ENCODE data around the gene TRMT1.

TRMT1 gene

GRCh38 chr19:13102666-13103580 is 13.6 kb downstream of the TRMT1 start, which contains the start of gene LYL1:
Gene LYL1, minus strand, starts transcription at chr19:13102858. Its CDS starts 1,687 bp downstream, at chr19:13101171.
- H3K9me3 ChIP-seq (ENCODE audit: control insufficient read depth, low read length): no peaks in the 10 kb centered on the region
- peaks cover 4% of the 10 kb centered on the region for H3K79me1 ChIP-seq (replicated peaks; ENCODE audit: low read length, poor library complexity, severe bottlenecking)
- H3K36me3 ChIP-seq (ENCODE audit: control insufficient read depth in 1 of 2, insufficient read depth in 2 of 2, low read depth in 1 of 2, low read length in 2 of 2): peaks cover 7 to 35% of the 10 kb centered on the region in 2 experiments
- peak within 1 kb of the TSS; percentile 20 for H4K91ac ChIP-seq (ENCODE audit: low read length)
- H3K27me3 ChIP-seq (ENCODE audit: control insufficient read depth in 1 of 2, insufficient read depth in 1 of 2, low read length in 2 of 2): peaks cover 0 to 20% of the 10 kb centered on the region in 2 experiments
- peak within 1 kb of the TSS; percentile 44 for H2AK5ac ChIP-seq (ENCODE audit: low read length, severe bottlenecking)
- no peak within 1 kb of the TSS for H3K27ac ChIP-seq (ENCODE audit: low read length, poor library complexity, severe bottlenecking)
- WGBS: 6% methylated on average over 44 of the region's 47 CpGs
- peak within 1 kb of the TSS; percentile 78 for H4K8ac ChIP-seq (ENCODE audit: low read length)
- no peak for DNase-seq
- peak within 1 kb of the TSS; percentile 79 for H2AFZ ChIP-seq (ENCODE audit: low read depth, low read length)
- peak within 1 kb of the TSS in 1 of 2 experiments; percentile 68 for H3K4ac ChIP-seq (ENCODE audit: low read depth in 1 of 2, low read length in 2 of 2)
- H2BK12ac ChIP-seq (ENCODE audit: low read length in 2 of 2): peak within 1 kb of the TSS in 1 of 2 experiments; percentile 54
- peak within 1 kb of the TSS; percentile 81 to 95 for H3K18ac ChIP-seq (ENCODE audit: low read depth in 1 of 2, low read length in 2 of 2)
- no peak within 1 kb of the TSS for H2BK5ac ChIP-seq (ENCODE audit: low read depth, low read length, poor library complexity, severe bottlenecking)
- H2BK120ac ChIP-seq (ENCODE audit: low read depth, low read length): peak within 1 kb of the TSS; percentile 21
- H3K23ac ChIP-seq (ENCODE audit: low read length in 2 of 2): peak within 1 kb of the TSS in 1 of 2 experiments; percentile 34
- H2BK15ac ChIP-seq (ENCODE audit: low read depth, poor library complexity, severe bottlenecking): peak within 1 kb of the TSS; percentile 26
- peak within 1 kb of the TSS in 1 of 2 experiments; percentile 53 for H3K14ac ChIP-seq (ENCODE audit: low read length in 2 of 2)
- H3K4me3 ChIP-seq (ENCODE audit: insufficient read depth in 1 of 2, low read depth in 1 of 2, low read length in 2 of 2): peak within 1 kb of the TSS; percentile 49 to 57
- H3K4me1 ChIP-seq (ENCODE audit: control insufficient read depth, insufficient read depth, low read depth, low read length): peaks cover 21% of the 10 kb centered on the region
- H3K9ac ChIP-seq (ENCODE audit: low read length): peak within 1 kb of the TSS; percentile 70
- peak within 1 kb of the TSS; percentile 90 for H3K4me2 ChIP-seq (ENCODE audit: low read length, poor library complexity, severe bottlenecking)

- peak; percentile 43 for DNase-seq
- H4K91ac ChIP-seq (ENCODE audit: low read length): peak overlapping the region; percentile 20
- H3K18ac ChIP-seq (ENCODE audit: low read depth in 1 of 2, low read length in 2 of 2): peak overlapping the region; percentile 81 to 95
- H3K4ac ChIP-seq (ENCODE audit: low read depth in 1 of 2, low read length in 2 of 2): peak overlapping the region in 1 of 2 experiments; percentile 68
- no peaks in the 10 kb centered on the region for H3K9me3 ChIP-seq (ENCODE audit: control insufficient read depth, low read length)
- peak overlapping the region; percentile 90 for H3K4me2 ChIP-seq (ENCODE audit: low read length, poor library complexity, severe bottlenecking)
- peak overlapping the region; percentile 7 for H2BK120ac ChIP-seq (ENCODE audit: low read depth, low read length)
- H2AFZ ChIP-seq (ENCODE audit: low read depth, low read length): peak overlapping the region; percentile 79
- peaks cover 2% of the 10 kb centered on the region for H3K79me1 ChIP-seq (replicated peaks; ENCODE audit: low read length, poor library complexity, severe bottlenecking)
- no peak overlapping the region for H2BK15ac ChIP-seq (ENCODE audit: low read depth, poor library complexity, severe bottlenecking)
- H2BK5ac ChIP-seq (ENCODE audit: low read depth, low read length, poor library complexity, severe bottlenecking): no peak overlapping the region
- peak overlapping the region in 1 of 2 experiments; percentile 51 for H2BK12ac ChIP-seq (ENCODE audit: low read length in 2 of 2)
- 17% methylated on average over 7 of the region's 7 CpGs for WGBS
- H3K9ac ChIP-seq (ENCODE audit: low read length): peak overlapping the region; percentile 70
- peak overlapping the region in 1 of 2 experiments; percentile 53 for H3K14ac ChIP-seq (ENCODE audit: low read length in 2 of 2)
- peaks cover 0 to 25% of the 10 kb centered on the region in 2 experiments for H3K27me3 ChIP-seq (ENCODE audit: control insufficient read depth in 1 of 2, insufficient read depth in 1 of 2, low read length in 2 of 2)
- no peak overlapping the region for H3K27ac ChIP-seq (ENCODE audit: low read length, poor library complexity, severe bottlenecking)
- peak overlapping the region; percentile 33 for H4K8ac ChIP-seq (ENCODE audit: low read length)
- peaks cover 3 to 30% of the 10 kb centered on the region in 2 experiments for H3K36me3 ChIP-seq (ENCODE audit: control insufficient read depth in 1 of 2, insufficient read depth in 2 of 2, low read depth in 1 of 2, low read length in 2 of 2)
- H3K4me3 ChIP-seq (ENCODE audit: insufficient read depth in 1 of 2, low read depth in 1 of 2, low read length in 2 of 2): peak overlapping the region; percentile 49 to 57
- H2AK5ac ChIP-seq (ENCODE audit: low read length, severe bottlenecking): peak overlapping the region; percentile 44
- peaks cover 24% of the 10 kb centered on the region for H3K4me1 ChIP-seq (ENCODE audit: control insufficient read depth, insufficient read depth, low read depth, low read length)
- peak overlapping the region in 1 of 2 experiments; percentile 34 for H3K23ac ChIP-seq (ENCODE audit: low read length in 2 of 2)
These were observed 14.2 kb downstream of the TRMT1 start for GRCh38 chr19:13102416-13102665.

GRCh38 chr19:13101590-13102415 is 14.7 kb downstream of the TRMT1 start:
- Histone ChIP-seq H3K9me3 (ENCODE audit: control insufficient read depth, low read length) (no peaks in the 10 kb centered on the region), H3K27ac (ENCODE audit: low read length, poor library complexity, severe bottlenecking) (no peak overlapping the region), H3K4me3 (ENCODE audit: insufficient read depth in 1 of 2, low read depth in 1 of 2, low read length in 2 of 2) (peak overlapping the region; percentile 49 to 57), H2BK15ac (ENCODE audit: low read depth, poor library complexity, severe bottlenecking) (no peak overlapping the region), H2BK120ac (ENCODE audit: low read depth, low read length) (peak overlapping the region; percentile 7), H3K4me2 (ENCODE audit: low read length, poor library complexity, severe bottlenecking) (no peak overlapping the region), H3K36me3 (ENCODE audit: control insufficient read depth in 1 of 2, insufficient read depth in 2 of 2, low read depth in 1 of 2, low read length in 2 of 2) (peaks cover 0 to 26% of the 10 kb centered on the region in 2 experiments), H2BK12ac (ENCODE audit: low read length in 2 of 2) (peak overlapping the region in 1 of 2 experiments; percentile 51), H4K91ac (ENCODE audit: low read length) (no peak overlapping the region), H2AK5ac (ENCODE audit: low read length, severe bottlenecking) (peak overlapping the region; percentile 44), H3K27me3 (ENCODE audit: control insufficient read depth in 1 of 2, insufficient read depth in 1 of 2, low read length in 2 of 2) (peaks cover 0 to 27% of the 10 kb centered on the region in 2 experiments), H2BK5ac (ENCODE audit: low read depth, low read length, poor library complexity, severe bottlenecking) (no peak overlapping the region), H2AFZ (ENCODE audit: low read depth, low read length) (peak overlapping the region; percentile 79), H3K9ac (ENCODE audit: low read length) (peak overlapping the region; percentile 70), H3K18ac (ENCODE audit: low read depth in 1 of 2, low read length in 2 of 2) (peak overlapping the region; percentile 81 to 95), H3K14ac (ENCODE audit: low read length in 2 of 2) (peak overlapping the region in 1 of 2 experiments; percentile 53), H3K4me1 (ENCODE audit: control insufficient read depth, insufficient read depth, low read depth, low read length) (peaks cover 24% of the 10 kb centered on the region), H3K79me1 (replicated peaks; ENCODE audit: low read length, poor library complexity, severe bottlenecking) (peaks cover 2% of the 10 kb centered on the region), H3K23ac (ENCODE audit: low read length in 2 of 2) (peak overlapping the region in 1 of 2 experiments; percentile 34), H4K8ac (ENCODE audit: low read length) (peak overlapping the region; percentile 33), H3K4ac (ENCODE audit: low read depth in 1 of 2, low read length in 2 of 2) (no peak overlapping the region)
- DNase-seq: no peak
- WGBS: 91% methylated on average over 7 of the region's 7 CpGs
